IMR-90 (cell line): ENCODE results near the gene ADGRF3. TPM values are rescaled to one million over a fixed set of nuclear protein-coding genes. Genes with fewer than 3 reads are reported as not detected.

Experiments used
- ATAC-seq: fragments of 200-7000 bp; cut with Tn5 transposase; 2 replicates; pipeline ENCODE4 v1.9.1; 2020; ENCODE audit warnings: low read depth, mild to moderate bottlenecking, moderate library complexity
- BruUV-seq: library from RNA; stranded (reverse); fragments of 400-500 nt; replicated peaks from 2 replicates; lab custom pipeline; 2021; lab: Mats Ljungman, UMichigan
- CTCF ChIA-PET: fragments of 300-600 bp; formaldehyde crosslinking; extraction: SDS; loops from one replicate; lab custom pipeline; 2021; ENCODE audit warnings: antibody characterized with exemption; lab: Yijun Ruan, JAX
- POLR2A ChIA-PET: fragments of 300-600 bp; sonication (Branson Sonifier 250); formaldehyde crosslinking; loops from one replicate; lab custom pipeline; 2022; ENCODE audit warnings: antibody characterized with exemption; ENCODE audit not compliant: unreplicated experiment; lab: Charles Lee
- DNase-seq: peaks from one replicate; pipeline ENCODE4 v3.0.0; 2013
- H2AFZ ChIP-seq: replicated peaks from 2 replicates; pipeline ENCODE3; 2013; ENCODE audit warnings: low read length, mild to moderate bottlenecking; ENCODE audit not compliant: poor library complexity
- H2AK5ac ChIP-seq: 2 replicates; pipeline ENCODE4 v1.6.1; 2013; ENCODE audit warnings: low read depth, low read length, inconsistent platforms
- H2AK9ac ChIP-seq: replicated peaks from 2 replicates; pipeline ENCODE3; 2013; ENCODE audit warnings: mild to moderate bottlenecking, low read depth, low read length, moderate library complexity; ENCODE audit not compliant: poor library complexity
- H2BK120ac ChIP-seq: 2 replicates; pipeline ENCODE4 v1.6.1; 2013; ENCODE audit warnings: low read depth, low read length, inconsistent platforms
- H2BK15ac ChIP-seq: 3 replicates; pipeline ENCODE4 v1.6.1; 2013; ENCODE audit warnings: low read depth, low read length, inconsistent platforms
- H2BK20ac ChIP-seq: 2 replicates; pipeline ENCODE4 v1.6.1; 2013; ENCODE audit warnings: low read depth, mild to moderate bottlenecking, inconsistent platforms, low read length, moderate library complexity
- H2BK5ac ChIP-seq: 2 replicates; pipeline ENCODE4 v1.6.1; 2013; ENCODE audit warnings: mild to moderate bottlenecking, low read depth, low read length, inconsistent platforms; ENCODE audit not compliant: poor library complexity, severe bottlenecking
- H3K14ac ChIP-seq: replicated peaks from 2 replicates; pipeline ENCODE4 v1.6.1; 2013; ENCODE audit warnings: low read depth, low read length, inconsistent platforms
- H3K18ac ChIP-seq: 2 replicates; pipeline ENCODE4 v1.6.1; 2013; ENCODE audit warnings: low read depth, low read length, control low read depth
- H3K23ac ChIP-seq: 2 replicates; pipeline ENCODE4 v1.6.1; 2013; ENCODE audit warnings: low read depth, low read length, inconsistent platforms
- H3K27ac ChIP-seq: 2 replicates; pipeline ENCODE4 v1.5.1; 2013; ENCODE audit warnings: mild to moderate bottlenecking, control low read depth, low read length; ENCODE audit not compliant: insufficient read depth
- H3K27me3 ChIP-seq: 2 replicates; pipeline ENCODE4 v1.6.1; 2013; ENCODE audit warnings: low read length; ENCODE audit not compliant: control insufficient read depth, insufficient read depth
- H3K36me3 ChIP-seq: 2 replicates; pipeline ENCODE4 v1.6.1; 2013; ENCODE audit warnings: low read length, mixed read lengths; ENCODE audit not compliant: control insufficient read depth, insufficient read depth
- H3K4ac ChIP-seq: 2 replicates; pipeline ENCODE4 v1.6.1; 2013; ENCODE audit warnings: low read depth, low read length, inconsistent platforms
- H3K4me1 ChIP-seq: 2 replicates; pipeline ENCODE4 v1.6.1; 2013; ENCODE audit warnings: low read length, mixed read lengths; ENCODE audit not compliant: control insufficient read depth, insufficient read depth
- H3K4me2 ChIP-seq: 2 replicates; pipeline ENCODE4 v1.6.1; 2013; ENCODE audit warnings: low read depth, mild to moderate bottlenecking, control low read depth, low read length, moderate library complexity
- H3K4me3 ChIP-seq: 2 replicates; pipeline ENCODE4 v1.5.1; 2013; ENCODE audit warnings: low read depth, mild to moderate bottlenecking, control low read depth, low read length, moderate library complexity; ENCODE audit not compliant: insufficient read depth
- H3K56ac ChIP-seq: 2 replicates; pipeline ENCODE4 v1.6.1; 2013; ENCODE audit warnings: low read length, inconsistent platforms; ENCODE audit not compliant: insufficient read depth; ENCODE audit errors: extremely low read depth
- H3K79me1 ChIP-seq, 2 experiments: 2 replicates each; pipeline ENCODE4 v1.6.1; 2013; ENCODE audit warnings: low read length in 2 of 2, inconsistent platforms in 1 of 2, low read depth in 1 of 2
- H3K9ac ChIP-seq: 2 replicates; pipeline ENCODE4 v1.6.1; 2013; ENCODE audit warnings: low read depth, low read length, control low read depth
- H3K9me1 ChIP-seq: 2 replicates; pipeline ENCODE4 v1.6.1; 2013; ENCODE audit warnings: low read length, inconsistent platforms; ENCODE audit not compliant: insufficient read depth
- H3K9me3 ChIP-seq: 2 replicates; pipeline ENCODE4 v1.6.1; 2013; ENCODE audit warnings: low read length; ENCODE audit not compliant: control insufficient read depth, insufficient read depth
- H4K20me1 ChIP-seq: 2 replicates; pipeline ENCODE4 v1.6.1; 2013; ENCODE audit warnings: low read length, inconsistent platforms; ENCODE audit not compliant: insufficient read depth
- H4K5ac ChIP-seq: 2 replicates; pipeline ENCODE4 v1.6.1; 2013; ENCODE audit warnings: mild to moderate bottlenecking, low read depth, low read length, control low read depth
- H4K8ac ChIP-seq, 2 experiments: 2 replicates each; pipeline ENCODE4 v1.6.1; 2013; ENCODE audit warnings: low read depth in 2 of 2, low read length in 2 of 2, control low read depth in 1 of 2, inconsistent platforms in 1 of 2
- H4K91ac ChIP-seq: 2 replicates; pipeline ENCODE4 v1.6.1; 2013; ENCODE audit warnings: low read depth, low read length, inconsistent platforms; ENCODE audit not compliant: insufficient read depth
- BHLHE40 ChIP-seq: fragments of 150-350 bp; IDR thresholded peaks from 2 replicates; pipeline ENCODE4 v1.6.1; 2016; ENCODE audit warnings: mild to moderate bottlenecking, low read depth, low read length
- CHD1 ChIP-seq: IDR thresholded peaks from 2 replicates; pipeline ENCODE4 v1.6.1; 2012; ENCODE audit warnings: low read depth, low read length, improper control_type of control experiment
- MAFK ChIP-seq: IDR thresholded peaks from 2 replicates; pipeline ENCODE4 v1.6.1; 2012; ENCODE audit warnings: low read depth, low read length, improper control_type of control experiment
- POLR2A ChIP-seq: IDR thresholded peaks from 2 replicates; pipeline ENCODE4 v1.6.1; 2012; ENCODE audit warnings: mild to moderate bottlenecking, low read depth, low read length
- WGBS, 2 experiments: methylation state at CpG; one replicate each; pipeline versions ENCODE4 v1.1.5 to v1.1.7; 2013; ENCODE audit warnings: missing lambda C conversion rate in 2 of 2; ENCODE audit not compliant: insufficient read length in 1 of 2; ENCODE audit errors: extremely low coverage in 2 of 2; 5-methylcytosine and 5-hydroxymethylcytosine counted together
- dilution Hi-C: fragments of 300-500 bp; cut with HindIII; formaldehyde crosslinking; loops from one replicate; pipeline ENCODE4 v1.14.3; 2018; ENCODE audit warnings: low sequenced_read_pairs; ENCODE audit not compliant: unreplicated experiment
- in situ Hi-C: fragments of 300-500 bp; cut with MboI; formaldehyde crosslinking; loops from 3 replicates; pipeline ENCODE4 v1.14.3; 2019; ENCODE audit warnings: low sequenced_read_pairs, inconsistent platforms, mixed read lengths
- intact Hi-C: fragments of 100-400 bp; cut with micrococcal nuclease; formaldehyde crosslinking; loops from 2 replicates; pipeline ENCODE4 v1.10.0; 2022
- polyA plus RNA-seq, 3 experiments: library from polyadenylated mRNA; depleted of rRNA; stranded (reverse); fragments of >200 nt; gene quantifications; 2 replicates each; pipeline ENCODE4 v1.2.3, GENCODE V29; 2012; ENCODE audit warnings: low replicate concordance in 1 of 3
- total RNA-seq: library from RNA; depleted of rRNA; stranded (reverse); fragments of >200 nt; gene quantifications from 2 replicates; pipeline ENCODE4 v1.2.3, GENCODE V29; 2012

Gene ADGRF3
- total and polyA plus RNA-seq, 2 of the 4 experiments (the other 2 are of a cell fraction), result 0.15 TPM; not detected in 1

GRCh38 chr2:26363323-26363722 is 16.7 kb upstream of the ADGRF3 start:
- dilution Hi-C loops (no loop called here), intact Hi-C loops (no loop called here), in situ Hi-C loops (no loop called here)
- ChIA-PET CTCF (no interaction called here), POLR2A (interaction anchor here (0.6 kb wide), 1 partner anchor 13 kb away, joined by 18 read pairs; no protein-coding TSS in a partner anchor)
- H2BK15ac ChIP-seq, result no peak overlapping the region
- H2AK5ac ChIP-seq, result no peak overlapping the region
- no peak overlapping the region for H4K5ac ChIP-seq
- H3K79me1 ChIP-seq, result peaks cover 9 to 43% of the 10 kb centered on the region in 2 experiments
- BruUV-seq, result no TSS peak
- no peak overlapping the region for H4K8ac ChIP-seq
- H3K9ac ChIP-seq, result no peak overlapping the region
- H2BK120ac ChIP-seq, result no peak overlapping the region
- H3K27ac ChIP-seq, result no peak overlapping the region
- H4K91ac ChIP-seq, result no peak overlapping the region
- TF ChIP-seq BHLHE40, result no peak
- TF ChIP-seq MAFK, result peak; percentile 94
- no peak for TF ChIP-seq CHD1
- no peak for TF ChIP-seq POLR2A
- no peak overlapping the region for H3K4ac ChIP-seq
- no peak overlapping the region for H2AK9ac ChIP-seq
- H2BK20ac ChIP-seq, result no peak overlapping the region
- no peak overlapping the region for H2AFZ ChIP-seq
- H3K56ac ChIP-seq, result no peak overlapping the region
- WGBS, 2 experiments, result no CpG with 5 or more reads among the region's 4 CpGs
- H3K9me3 ChIP-seq, result no peaks in the 10 kb centered on the region
- H3K4me1 ChIP-seq, result no peaks in the 10 kb centered on the region
- H3K23ac ChIP-seq, result no peak overlapping the region
- 0 out of 2 replicates have a peak, but pooled peaks cover 3% of the 10 kb centered on the region for H3K9me1 ChIP-seq
- H3K27me3 ChIP-seq, result no peaks in the 10 kb centered on the region
- peaks cover 6% of the 10 kb centered on the region for H3K36me3 ChIP-seq
- no peak overlapping the region for H3K18ac ChIP-seq
- H3K14ac ChIP-seq, result no peak overlapping the region
- H3K4me3 ChIP-seq, result no peak overlapping the region
- H3K4me2 ChIP-seq, result no peak overlapping the region
- peak; percentile 31 for DNase-seq
- H2BK5ac ChIP-seq, result no peak overlapping the region
- H4K20me1 ChIP-seq, result peaks cover 6% of the 10 kb centered on the region; the same call in 1 of the 2 replicates
- 0 out of 2 replicates have a peak, but pooled peaks have one; percentile 29 for ATAC-seq
